SJCRH30 (cell line): ENCODE results near the gene MICAL3. TPM values are rescaled to one million over a fixed set of nuclear protein-coding genes. Genes with fewer than 3 reads are reported as not detected.

Experiments
- DNase-seq, 2 experiments: peaks; one replicate each; pipeline ENCODE4 v3.0.0-alpha.2; 2015 to 2020
- H3K27ac ChIP-seq: fragments of 250-450 bp; sonication (Bioruptor Pico); 2 replicates; pipeline ENCODE4 v1.5.1; 2020; ENCODE audit warnings: mild to moderate bottlenecking, moderate library complexity
- H3K27me3 ChIP-seq: fragments of 250-450 bp; sonication (Bioruptor Pico); 2 replicates; pipeline ENCODE4 v1.5.1; 2020; ENCODE audit warnings: mild to moderate bottlenecking, moderate library complexity
- H3K36me3 ChIP-seq: fragments of 250-450 bp; sonication (Bioruptor Pico); 2 replicates; pipeline ENCODE4 v1.5.1; 2020; ENCODE audit warnings: mild to moderate bottlenecking, moderate library complexity
- H3K4me1 ChIP-seq: fragments of 250-450 bp; sonication (Bioruptor Pico); 2 replicates; pipeline ENCODE4 v1.5.1; 2020; ENCODE audit warnings: mild to moderate bottlenecking, moderate library complexity
- H3K4me3 ChIP-seq: fragments of 250-450 bp; sonication (Bioruptor Pico); 2 replicates; pipeline ENCODE4 v1.5.1; 2020; ENCODE audit warnings: mild to moderate bottlenecking, moderate library complexity
- H3K9me3 ChIP-seq: fragments of 250-450 bp; sonication (Bioruptor Pico); replicated peaks from 2 replicates; pipeline ENCODE4 v1.5.1; 2020; ENCODE audit warnings: mild to moderate bottlenecking, moderate library complexity
- total RNA-seq: library from RNA; depleted of rRNA; stranded (reverse); fragments of >200 nt; shearing (Covaris generic); gene quantifications from 2 replicates; pipeline ENCODE4 v1.2.3, GENCODE V29; 2014

The MICAL3 gene
- total RNA-seq, 1 experiment from 2014 or later: 26.1 TPM

GRCh38 chr22:17916226-17916889 is 108.0 kb downstream of the MICAL3 start:
- Histone ChIP-seq H3K9me3 (no peaks in the 10 kb centered on the region), H3K27ac (no peak overlapping the region), H3K4me3 (no peak overlapping the region), H3K36me3 (no peaks in the 10 kb centered on the region), H3K4me1 (peaks cover 56% of the 10 kb centered on the region), H3K27me3 (no peaks in the 10 kb centered on the region)
- no peak for DNase-seq

- Histone ChIP-seq H3K36me3 (no peaks in the 10 kb centered on the region), H3K27ac (no peak overlapping the region), H3K27me3 (no peaks in the 10 kb centered on the region), H3K4me1 (peaks cover 55% of the 10 kb centered on the region), H3K9me3 (no peaks in the 10 kb centered on the region), H3K4me3 (no peak overlapping the region)
- no peak for DNase-seq
These were observed 108.7 kb downstream of the MICAL3 start for GRCh38 chr22:17915676-17916075.

GRCh38 chr22:17915188-17915587 is 109.2 kb downstream of the MICAL3 start:
- DNase-seq: no peak
- H3K27me3 ChIP-seq: no peaks in the 10 kb centered on the region
- H3K36me3 ChIP-seq: no peaks in the 10 kb centered on the region
- H3K27ac ChIP-seq: no peak overlapping the region
- H3K4me1 ChIP-seq: peaks cover 54% of the 10 kb centered on the region
- no peaks in the 10 kb centered on the region for H3K9me3 ChIP-seq
- no peak overlapping the region for H3K4me3 ChIP-seq

DNA sequence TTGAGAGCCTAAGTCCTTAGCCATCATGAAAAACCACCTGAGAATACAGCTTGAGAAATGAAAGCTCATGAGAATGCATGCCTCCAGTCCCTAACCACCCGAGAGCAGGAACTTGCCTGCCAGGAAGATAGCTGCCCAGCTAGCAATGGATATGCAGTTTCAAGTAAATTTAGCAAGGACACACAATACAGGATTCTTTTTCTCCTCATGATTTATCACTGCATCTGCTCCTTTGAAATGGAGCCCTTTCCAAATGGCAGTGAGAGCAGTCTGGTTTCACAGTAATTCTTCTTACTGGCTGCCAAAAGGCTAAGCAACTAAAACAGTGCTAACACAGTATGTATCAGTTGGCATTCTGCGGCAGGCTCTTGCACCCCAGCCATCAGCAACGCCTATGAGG is 109.9 kb downstream of the MICAL3 start:
- no peaks in the 10 kb centered on the region for H3K36me3 ChIP-seq
- DNase-seq: no peak
- H3K4me1 ChIP-seq: peaks cover 54% of the 10 kb centered on the region
- no peak overlapping the region for H3K27ac ChIP-seq
- no peak overlapping the region for H3K4me3 ChIP-seq
- H3K27me3 ChIP-seq: no peaks in the 10 kb centered on the region
- no peaks in the 10 kb centered on the region for H3K9me3 ChIP-seq

DNA sequence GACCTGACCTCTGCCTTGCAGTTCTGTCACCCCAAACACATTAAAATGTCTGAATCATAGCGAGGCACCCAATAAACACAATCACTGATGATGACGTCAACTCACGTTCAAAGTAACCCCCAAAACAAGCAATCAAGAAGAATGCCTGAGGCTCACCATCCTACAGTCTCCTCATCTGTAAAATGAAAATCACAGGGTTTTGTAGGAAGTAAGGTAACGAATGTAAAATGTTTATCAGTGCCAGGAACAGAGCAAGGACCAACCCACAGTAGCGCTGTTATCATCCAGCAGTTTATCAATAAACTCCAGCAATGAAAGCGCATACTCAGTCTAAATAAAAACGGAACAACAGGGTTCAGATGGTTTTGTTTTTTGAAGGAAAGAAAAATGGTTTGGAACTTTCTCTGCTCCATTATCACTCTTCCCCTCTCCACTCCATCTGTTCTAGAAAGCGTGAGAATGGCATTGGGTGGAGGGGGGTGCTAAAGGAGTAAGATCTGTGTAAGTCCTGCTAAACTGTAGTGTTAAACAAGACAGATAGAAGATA is 110.5 kb downstream of the MICAL3 start:
- DNase-seq: no peak
- Histone ChIP-seq H3K36me3 (no peaks in the 10 kb centered on the region), H3K27ac (no peak overlapping the region; the same call in 1 of the 2 replicates), H3K4me1 (peaks cover 55% of the 10 kb centered on the region), H3K4me3 (no peak overlapping the region), H3K9me3 (no peaks in the 10 kb centered on the region), H3K27me3 (no peaks in the 10 kb centered on the region)

DNA sequence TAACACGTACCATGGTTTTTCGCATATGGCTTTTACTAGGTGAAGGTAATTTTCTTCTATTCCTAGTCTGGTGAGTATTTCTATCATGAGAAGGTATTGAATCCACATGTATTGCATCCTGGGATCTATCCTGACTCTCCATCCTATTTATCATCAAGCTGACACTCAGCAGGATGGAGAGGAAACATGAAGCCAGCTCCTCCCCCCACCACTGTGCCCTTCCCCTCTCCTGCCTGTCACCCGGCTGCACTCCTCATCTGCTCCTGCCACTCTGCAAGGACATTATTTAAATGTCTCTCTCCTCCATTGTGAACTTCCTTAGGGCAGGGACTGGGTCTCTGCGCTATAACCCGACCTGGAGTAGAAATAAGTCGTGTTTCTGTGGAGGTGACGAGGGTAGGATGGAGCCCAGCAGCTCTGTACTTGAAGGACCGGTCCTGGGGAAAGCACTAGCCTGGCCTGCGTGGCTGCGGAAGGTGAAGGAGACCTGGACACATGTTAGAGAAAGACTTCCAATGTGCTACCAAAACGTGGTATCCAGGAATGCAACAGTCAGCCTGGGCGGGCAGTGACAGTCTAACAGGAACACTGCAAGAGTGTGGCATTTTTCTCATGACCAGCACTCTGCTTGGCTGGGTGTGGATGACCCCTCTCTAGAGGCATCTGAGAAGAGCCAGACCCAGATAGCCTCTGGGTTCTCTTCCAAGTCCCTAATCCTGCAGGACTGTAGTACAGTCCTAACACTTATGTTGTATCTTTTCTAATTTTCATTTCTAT is 111.2 kb downstream of the MICAL3 start:
- Histone ChIP-seq H3K27ac (peak overlapping the region; percentile 31; the same call in 1 of the 2 replicates), H3K27me3 (no peaks in the 10 kb centered on the region), H3K4me1 (peaks cover 48% of the 10 kb centered on the region), H3K4me3 (no peak overlapping the region), H3K36me3 (no peaks in the 10 kb centered on the region), H3K9me3 (no peaks in the 10 kb centered on the region)
- peak; percentile 64 to 75 for DNase-seq

DNA sequence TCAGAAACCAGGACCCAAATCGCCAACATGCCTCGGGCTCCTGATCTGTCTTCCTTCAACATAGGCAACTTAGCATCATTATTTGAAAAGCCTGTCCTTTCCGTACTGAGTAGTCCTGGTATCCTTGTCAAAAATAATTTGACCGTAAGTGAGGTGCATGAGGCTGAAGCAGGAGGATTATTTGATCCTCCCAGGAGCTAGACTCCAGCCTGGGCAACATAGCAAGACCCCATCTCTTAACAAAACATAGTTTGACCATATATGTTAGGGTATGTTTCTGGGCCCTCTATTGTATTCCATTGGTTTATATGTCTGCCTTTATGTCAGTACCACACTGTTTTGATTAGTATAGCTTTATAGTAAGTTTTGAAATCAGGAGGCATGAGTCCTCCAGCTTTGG is 112.5 kb downstream of the MICAL3 start:
- H3K27me3 ChIP-seq: no peaks in the 10 kb centered on the region
- no peaks in the 10 kb centered on the region for H3K36me3 ChIP-seq
- DNase-seq: no peak
- no peaks in the 10 kb centered on the region for H3K9me3 ChIP-seq
- no peak overlapping the region for H3K4me3 ChIP-seq
- no peak overlapping the region for H3K27ac ChIP-seq
- H3K4me1 ChIP-seq: peaks cover 44% of the 10 kb centered on the region

- H3K36me3 ChIP-seq: peaks cover 1% of the 10 kb centered on the region; the same call in 1 of the 2 replicates
- no peaks in the 10 kb centered on the region for H3K9me3 ChIP-seq
- no peak overlapping the region for H3K4me3 ChIP-seq
- H3K27ac ChIP-seq: peak overlapping the region; percentile 66; the same call in 1 of the 2 replicates
- H3K4me1 ChIP-seq: peaks cover 44% of the 10 kb centered on the region
- no peak for DNase-seq
- no peaks in the 10 kb centered on the region for H3K27me3 ChIP-seq
These were observed 113.1 kb downstream of the MICAL3 start for GRCh38 chr22:17911312-17911705.

GRCh38 chr22:17910561-17911311 is 113.6 kb downstream of the MICAL3 start:
- Histone ChIP-seq H3K27ac (peak overlapping the region; percentile 66), H3K9me3 (no peaks in the 10 kb centered on the region), H3K4me1 (peaks cover 44% of the 10 kb centered on the region), H3K4me3 (peak overlapping the region; percentile 12; the same call in 1 of the 2 replicates), H3K27me3 (no peaks in the 10 kb centered on the region), H3K36me3 (peaks cover 4% of the 10 kb centered on the region; the same call in 1 of the 2 replicates)
- DNase-seq: peak; percentile 79 to 81

GRCh38 chr22:17907748-17908051 is 116.7 kb downstream of the MICAL3 start:
- no peaks in the 10 kb centered on the region for H3K27me3 ChIP-seq
- peaks cover 10% of the 10 kb centered on the region for H3K36me3 ChIP-seq
- no peaks in the 10 kb centered on the region for H3K9me3 ChIP-seq
- no peak overlapping the region for H3K4me3 ChIP-seq
- DNase-seq: no peak
- H3K27ac ChIP-seq: no peak overlapping the region
- H3K4me1 ChIP-seq: peaks cover 52% of the 10 kb centered on the region

GRCh38 chr22:17906978-17907747 is 117.2 kb downstream of the MICAL3 start:
- Histone ChIP-seq H3K27ac (no peak overlapping the region), H3K27me3 (no peaks in the 10 kb centered on the region), H3K4me1 (peaks cover 51% of the 10 kb centered on the region), H3K36me3 (peaks cover 10% of the 10 kb centered on the region), H3K4me3 (no peak overlapping the region), H3K9me3 (no peaks in the 10 kb centered on the region)
- DNase-seq: no peak

DNA sequence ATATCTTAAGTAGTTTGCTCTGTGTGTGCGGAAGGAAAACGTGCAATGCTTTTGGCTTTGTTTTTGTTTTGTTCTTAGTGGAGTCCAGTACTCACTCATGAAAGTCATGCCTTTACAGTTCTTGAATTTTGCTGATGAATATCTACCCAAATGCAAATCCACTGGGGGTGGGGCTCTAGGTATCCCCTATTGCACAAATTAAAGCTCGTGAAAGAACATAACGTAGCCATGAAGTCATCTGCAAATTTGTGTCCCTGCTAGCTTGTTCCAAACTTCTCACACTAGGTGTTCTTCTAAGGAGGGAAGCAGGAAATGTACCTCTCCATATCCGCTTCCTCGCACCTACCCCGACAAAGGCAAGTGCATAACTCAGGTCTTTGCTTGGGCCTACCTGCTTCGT is 118.9 kb downstream of the MICAL3 start:
- Histone ChIP-seq H3K36me3 (peaks cover 10% of the 10 kb centered on the region), H3K27ac (no peak overlapping the region), H3K9me3 (no peaks in the 10 kb centered on the region), H3K4me1 (peaks cover 41% of the 10 kb centered on the region), H3K4me3 (no peak overlapping the region), H3K27me3 (no peaks in the 10 kb centered on the region)
- DNase-seq: no peak

DNA sequence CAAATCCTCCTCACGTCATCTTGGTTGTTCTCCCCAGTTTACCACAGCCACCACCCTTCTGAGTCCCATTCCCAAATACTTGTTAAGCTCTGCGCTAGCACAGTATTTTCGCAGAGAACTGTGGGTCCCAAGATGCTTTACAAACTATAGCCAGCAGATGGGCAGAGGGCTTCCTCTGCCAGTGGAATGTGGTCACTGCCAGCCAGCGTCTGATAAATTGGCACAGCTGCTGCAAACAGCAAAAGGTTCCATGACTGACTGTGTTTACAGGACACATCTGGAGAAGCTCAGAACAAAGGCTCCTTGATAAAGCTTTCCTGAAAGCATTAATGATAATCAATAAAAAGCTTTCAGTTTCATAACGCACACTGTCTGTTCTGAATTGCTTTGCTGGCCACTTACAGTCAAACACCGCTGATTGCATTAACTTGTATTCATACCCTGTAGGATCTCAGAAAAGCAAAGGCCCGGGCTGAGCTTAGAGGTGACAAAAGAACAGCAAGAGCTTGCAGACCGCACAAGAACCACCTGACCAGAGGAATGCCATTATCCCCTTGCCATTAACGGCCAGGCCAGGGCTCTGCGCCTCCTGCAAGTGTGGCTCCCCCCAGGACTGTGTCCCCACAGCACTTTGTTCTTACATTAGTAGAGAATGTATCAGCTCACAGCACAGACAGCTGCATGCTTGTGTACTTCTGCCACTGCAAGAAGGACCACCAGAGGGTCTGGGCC is 120.6 kb downstream of the MICAL3 start:
- Histone ChIP-seq H3K4me1 (peaks cover 25% of the 10 kb centered on the region), H3K4me3 (no peak overlapping the region), H3K9me3 (no peaks in the 10 kb centered on the region), H3K27ac (peak overlapping the region; percentile 94), H3K27me3 (no peaks in the 10 kb centered on the region), H3K36me3 (peaks cover 16% of the 10 kb centered on the region)
- peak; percentile 88 to 93 for DNase-seq

DNA sequence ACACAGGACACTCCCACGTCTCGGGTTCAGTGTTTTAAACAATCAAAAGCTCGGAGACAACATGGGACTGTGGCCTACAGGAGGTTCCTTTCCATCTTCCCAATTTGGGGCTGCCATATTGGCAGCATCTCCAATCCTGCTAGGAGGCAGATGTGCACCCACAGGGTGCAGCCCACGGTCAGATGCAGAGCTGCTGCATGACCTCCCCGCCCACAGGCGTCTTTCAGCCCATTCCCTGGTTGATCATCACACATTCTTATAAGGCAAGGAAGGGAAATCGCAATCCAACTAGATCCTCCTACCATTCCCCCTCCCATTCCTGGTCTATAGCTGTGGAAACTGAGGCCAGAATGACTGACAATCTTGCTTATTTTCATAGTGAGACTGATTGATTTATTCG is 121.4 kb downstream of the MICAL3 start:
- peaks cover 25% of the 10 kb centered on the region for H3K4me1 ChIP-seq

More for the DNA sequence above, 121.4 kb downstream of the MICAL3 start:
- Histone ChIP-seq H3K27ac (peak overlapping the region; percentile 94), H3K36me3 (peaks cover 16% of the 10 kb centered on the region), H3K27me3 (no peaks in the 10 kb centered on the region), H3K9me3 (no peaks in the 10 kb centered on the region), H3K4me3 (no peak overlapping the region)
- DNase-seq: no peak
